ENCODE results near the gene COLEC11.
A peak's percentile ranks its signal among the peaks of the same experiment; 100 is the strongest.

The COLEC11 gene

DNA sequence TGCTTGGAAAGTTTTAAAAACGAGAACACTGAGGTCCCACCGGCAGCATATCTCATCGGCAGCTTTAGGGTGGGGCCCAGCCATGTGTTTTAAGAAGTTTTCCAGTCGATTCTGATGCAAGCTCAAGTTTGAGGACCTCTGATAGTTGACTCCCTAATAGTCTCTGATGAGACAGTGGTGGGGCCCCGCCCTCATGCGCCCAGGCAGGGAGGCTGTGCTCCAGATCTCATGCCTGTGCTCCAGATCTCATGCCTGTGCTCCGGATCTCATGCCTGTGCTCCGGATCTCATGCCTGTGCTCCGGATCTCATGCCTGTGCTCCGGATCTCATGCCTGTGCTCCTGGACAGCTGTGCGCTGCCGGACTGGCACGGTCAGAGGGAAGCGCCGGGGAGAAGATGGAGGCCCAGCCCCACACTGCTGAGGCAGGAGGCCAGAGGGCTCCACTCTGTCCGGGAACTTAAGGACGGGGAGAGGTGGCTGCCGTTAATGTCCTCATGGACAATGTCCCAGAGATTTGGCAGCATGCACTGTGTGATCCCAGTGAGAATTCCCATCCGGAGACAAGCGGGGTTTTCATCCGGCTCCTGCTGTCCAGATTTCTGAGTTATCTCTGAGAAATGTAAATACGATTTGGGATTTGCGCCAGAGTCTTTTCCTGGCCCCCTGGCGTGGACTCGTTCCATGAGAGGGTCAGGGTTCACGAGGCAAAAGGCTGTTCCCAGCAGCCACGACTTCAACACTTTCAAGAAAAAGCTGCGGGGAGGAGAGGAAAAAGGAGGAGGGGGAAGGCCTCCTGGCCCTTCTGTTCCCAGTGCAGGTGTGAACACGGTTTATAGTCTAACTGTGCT, 9.4 kb upstream of the COLEC11 start:
- no peak for DNase-seq

DNA sequence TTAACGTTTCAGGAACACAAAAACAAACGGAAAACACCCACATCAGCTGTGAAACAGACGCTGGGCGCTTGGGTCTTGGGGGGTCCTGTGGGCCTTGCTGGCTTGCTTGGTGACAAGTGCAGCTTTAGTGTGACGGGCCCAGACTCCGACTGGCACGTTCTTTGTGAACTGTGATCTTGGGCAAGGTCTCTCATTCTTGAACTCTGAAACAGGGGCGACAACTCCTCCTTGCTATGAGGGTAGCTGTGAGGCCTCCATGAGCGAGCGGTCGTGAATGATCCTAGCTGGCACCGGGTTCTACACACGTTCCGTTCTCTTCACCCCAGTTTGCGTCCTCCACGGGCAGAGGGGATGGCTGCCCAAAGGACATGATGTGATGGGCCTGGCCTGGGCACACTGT, 8.7 kb upstream of the COLEC11 start:
- no peak for DNase-seq

DNA sequence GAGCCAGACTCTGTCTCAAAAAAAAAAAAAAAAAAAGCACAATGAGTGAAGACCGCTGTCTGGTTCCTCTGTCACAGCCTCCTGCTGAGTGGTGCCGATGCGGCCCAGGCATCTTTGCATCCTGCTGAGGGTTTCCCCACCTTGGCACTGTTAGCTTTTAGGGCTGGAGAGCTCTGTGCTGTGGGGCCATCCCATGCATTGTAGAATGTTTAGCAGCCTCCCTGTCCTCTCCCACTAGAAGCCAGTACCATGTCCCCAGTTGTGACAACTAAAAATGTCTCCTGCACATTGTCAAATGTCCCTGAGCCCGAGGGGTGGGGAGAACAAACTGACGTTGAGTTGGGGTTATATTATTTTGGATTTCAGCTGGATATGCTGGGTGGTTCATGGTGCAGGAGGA, 7.9 kb upstream of the COLEC11 start:
- DNase-seq, result no peak

DNA sequence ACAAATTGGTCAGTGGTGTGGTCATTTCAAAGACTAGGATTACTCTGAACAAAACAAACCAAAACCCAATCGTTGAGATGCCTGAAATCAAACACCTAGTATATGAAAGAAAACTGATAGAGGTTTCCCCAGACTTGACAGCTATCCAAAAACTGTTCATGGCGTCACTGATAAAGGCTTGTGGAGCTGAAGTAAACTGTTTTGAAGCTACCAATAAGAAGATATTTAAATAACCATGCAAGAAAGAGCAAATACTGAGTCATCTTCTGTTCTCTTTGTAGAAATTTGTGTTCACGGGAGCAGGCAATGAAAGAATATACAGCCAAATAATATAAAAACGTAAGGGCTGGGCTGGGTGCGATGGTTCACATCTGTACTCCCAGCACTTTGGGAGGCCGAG, 7.5 kb upstream of the COLEC11 start:
- no peak for DNase-seq

DNA sequence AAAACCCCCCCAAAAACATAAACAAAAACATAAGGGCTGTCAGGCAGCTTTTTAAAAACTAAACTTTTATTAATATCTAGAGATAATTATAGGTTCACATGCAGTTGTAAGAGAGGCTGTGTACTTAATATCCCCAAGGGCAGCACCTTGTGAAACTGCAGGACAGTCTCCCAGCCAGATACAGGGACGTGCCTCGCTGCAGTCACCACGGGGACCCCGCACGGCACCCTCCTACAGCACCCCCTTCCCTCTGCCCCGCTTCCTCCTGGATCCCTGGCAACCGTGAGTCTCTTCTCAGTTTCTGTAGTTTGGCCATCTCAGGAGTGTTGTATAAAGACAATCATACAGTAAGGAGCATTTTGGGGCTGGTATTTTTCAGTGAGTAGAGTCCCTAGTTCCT, 6.8 kb upstream of the COLEC11 start:
- no peak for DNase-seq

DNA sequence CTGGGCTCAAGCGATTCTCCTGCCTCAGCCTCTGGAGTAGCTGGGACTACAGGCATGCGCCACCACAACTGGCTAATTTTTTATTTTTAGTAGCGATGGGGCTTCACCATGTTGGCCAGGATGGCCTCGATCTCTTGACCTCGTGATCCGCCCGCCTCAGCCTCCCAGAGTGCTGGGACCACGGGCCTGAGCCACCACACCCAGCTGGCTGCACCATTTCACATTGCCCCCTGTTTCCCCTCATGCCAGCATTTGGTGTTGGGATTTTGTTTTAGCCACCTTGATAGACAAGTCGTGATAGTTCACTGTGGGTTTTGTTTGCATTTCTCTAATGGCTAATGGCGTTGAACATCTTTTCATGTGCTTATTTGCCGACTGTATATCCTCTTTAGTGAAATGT, 5.8 kb upstream of the COLEC11 start:
- no peak for DNase-seq

DNA sequence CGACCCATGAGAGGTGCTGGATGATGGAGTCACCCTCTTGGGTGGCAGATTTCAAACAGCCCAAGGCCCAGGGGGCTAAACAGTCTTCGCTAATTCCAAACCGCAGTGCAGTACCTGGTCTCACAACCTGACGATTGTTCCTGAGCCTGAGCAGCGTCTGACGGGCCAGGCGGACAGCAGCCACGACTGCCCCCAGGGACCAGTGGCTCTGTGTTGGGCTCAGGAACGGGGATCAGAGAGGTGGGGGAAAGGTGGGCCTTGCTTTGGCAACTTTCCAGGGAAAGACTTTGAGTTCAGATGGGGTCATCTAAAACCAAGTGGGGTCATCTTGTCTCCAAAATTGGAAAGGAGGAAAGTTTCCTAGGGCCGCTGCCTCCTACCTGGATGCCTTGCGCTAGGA, 492 bp downstream of the COLEC11 start:
- DNase-seq, result no peak

DNA sequence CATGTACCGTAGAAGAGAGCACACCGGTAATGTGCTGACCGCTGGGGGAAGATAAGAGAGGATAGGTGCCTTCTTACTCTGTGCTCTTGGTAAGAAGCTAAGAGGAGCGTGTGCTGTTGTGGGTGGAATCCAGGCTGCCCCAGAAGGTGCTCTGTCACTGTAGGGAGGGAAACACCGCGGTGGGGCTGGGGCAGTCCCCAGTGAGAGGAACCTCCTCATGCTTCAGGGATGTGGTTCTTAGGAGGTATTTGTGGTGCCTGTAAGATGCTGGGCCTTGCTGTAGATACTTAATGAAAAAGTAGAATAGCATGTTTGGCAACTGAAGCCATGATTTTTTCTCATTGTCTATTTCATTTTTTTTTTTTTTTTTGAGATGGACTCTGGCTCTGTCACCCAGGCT, 1.1 kb downstream of the COLEC11 start:
- DNase-seq, result peak; percentile 73

DNA sequence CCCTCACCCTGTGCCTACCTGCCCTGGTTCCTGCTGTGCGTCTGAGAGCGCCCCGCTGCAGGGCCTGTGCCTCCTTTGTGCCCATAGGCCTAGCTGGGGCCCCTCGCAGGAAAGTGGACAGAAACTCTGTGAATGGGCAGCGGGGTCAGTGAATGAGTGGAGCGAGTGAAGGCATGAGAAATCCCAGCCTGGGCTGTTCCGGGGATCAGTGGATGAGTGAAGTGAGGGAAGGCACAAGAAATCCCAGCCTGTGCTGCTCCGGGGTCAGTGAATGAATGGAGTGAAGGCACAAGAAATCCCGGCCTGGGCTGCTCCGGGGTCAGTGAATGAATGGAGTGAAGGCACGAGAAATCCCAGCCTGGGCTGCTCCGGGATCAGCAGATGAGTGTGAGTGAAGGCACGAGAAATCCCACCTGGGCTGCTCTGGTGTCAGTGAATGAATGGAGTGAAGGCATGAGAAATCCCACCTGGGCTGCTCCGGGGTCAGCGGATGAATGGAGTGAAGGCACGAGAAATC, 2.0 kb downstream of the COLEC11 start:
- no peak for DNase-seq

DNA sequence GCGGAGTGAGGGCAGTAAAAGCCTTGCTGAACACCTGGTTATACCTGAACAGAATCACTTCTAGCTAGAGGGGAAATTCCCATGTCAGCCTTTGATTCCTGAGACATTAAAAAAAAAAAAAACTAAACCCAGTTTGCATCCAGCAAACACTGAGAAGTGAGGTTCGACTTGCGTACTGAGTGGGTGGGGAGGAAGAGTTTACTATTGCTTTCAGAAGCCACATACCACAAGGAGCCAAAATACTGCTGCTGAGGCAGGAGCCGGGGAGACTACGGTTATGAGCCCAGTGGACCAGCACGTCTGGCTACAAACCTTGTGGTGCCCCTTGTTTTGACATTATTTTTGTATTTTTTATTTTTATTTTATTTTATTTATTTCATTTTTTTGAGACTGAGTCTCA, 2.7 kb downstream of the COLEC11 start:
- peak; percentile 38 for DNase-seq

DNA sequence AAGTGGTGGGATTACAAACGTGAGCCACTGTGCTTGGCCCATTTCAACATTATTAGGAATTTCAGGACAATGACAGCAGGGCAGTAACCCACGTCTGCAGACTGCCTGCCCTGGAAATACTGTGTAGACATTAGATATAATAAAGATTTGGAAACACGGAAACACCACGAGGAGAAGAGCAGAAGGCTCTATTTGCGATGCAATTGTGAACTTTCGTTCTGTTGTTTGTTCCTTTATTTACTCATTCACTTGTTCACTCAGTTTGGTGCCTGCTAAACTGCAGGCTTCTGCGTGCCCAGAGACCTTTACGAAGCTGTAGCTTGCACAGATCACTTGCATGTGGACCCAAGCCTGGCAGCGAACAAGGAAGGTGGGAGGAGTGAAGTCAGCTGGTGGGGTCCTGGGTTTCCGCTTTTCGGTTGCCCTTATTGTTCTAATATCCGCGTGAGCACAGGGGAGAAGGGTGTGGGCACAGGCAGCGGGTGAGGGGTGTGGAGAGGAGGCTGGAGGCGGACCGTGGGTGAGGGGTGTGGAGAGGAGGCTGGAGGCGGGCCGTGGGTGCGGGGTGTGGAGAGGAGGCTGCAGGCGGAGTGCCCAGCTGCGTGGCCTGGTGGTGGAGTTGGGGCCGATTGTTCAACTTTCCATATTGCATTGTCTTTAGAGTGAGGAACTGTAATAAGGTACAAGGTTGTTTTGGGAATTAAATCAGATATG, 3.4 kb downstream of the COLEC11 start:
- no peak for DNase-seq

DNA sequence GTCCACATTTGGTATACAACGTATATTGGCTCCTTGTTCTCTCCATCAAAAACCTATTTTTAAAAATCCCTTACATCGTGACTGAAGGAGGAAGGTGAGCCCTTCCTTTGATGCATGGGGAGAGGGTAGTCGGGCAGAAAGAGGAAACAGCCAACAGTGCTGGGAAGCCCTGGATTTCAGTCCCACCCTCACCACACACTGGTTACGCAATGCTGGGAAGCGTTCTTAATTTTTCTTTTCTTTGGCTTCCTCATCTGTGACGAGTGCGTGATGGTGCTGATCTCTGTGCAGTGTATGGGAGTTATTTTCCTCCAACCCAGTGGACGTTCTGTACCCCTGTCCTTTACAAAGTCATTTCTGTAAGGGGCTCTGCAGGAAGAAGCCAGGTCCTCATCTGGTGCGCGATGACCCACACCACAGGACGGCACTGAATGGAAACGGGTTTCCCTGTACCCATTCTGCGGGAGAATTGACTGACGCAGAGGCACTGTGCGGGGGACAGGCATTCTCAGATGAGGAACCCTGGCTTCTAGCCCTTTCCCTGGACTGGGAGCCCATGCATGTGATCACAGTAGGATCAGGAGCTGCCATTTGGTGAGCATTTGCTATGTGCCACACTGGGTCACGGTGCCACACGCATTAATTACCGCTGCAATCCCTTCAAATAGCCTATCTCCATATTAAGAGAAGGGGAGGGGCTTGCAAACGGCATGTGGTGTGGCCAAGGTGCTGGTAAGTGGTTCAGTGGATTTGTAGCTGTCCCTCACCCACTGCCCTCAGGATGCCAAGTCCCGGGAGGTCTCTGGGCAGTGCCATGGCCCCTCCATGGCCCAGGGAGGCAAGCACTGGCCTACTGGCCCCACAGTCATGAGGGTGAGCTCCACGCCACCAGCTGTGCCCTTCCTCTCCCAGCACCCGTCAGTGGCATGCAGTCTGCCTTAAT, 4.3 kb downstream of the COLEC11 start:
- DNase-seq, result no peak

DNA sequence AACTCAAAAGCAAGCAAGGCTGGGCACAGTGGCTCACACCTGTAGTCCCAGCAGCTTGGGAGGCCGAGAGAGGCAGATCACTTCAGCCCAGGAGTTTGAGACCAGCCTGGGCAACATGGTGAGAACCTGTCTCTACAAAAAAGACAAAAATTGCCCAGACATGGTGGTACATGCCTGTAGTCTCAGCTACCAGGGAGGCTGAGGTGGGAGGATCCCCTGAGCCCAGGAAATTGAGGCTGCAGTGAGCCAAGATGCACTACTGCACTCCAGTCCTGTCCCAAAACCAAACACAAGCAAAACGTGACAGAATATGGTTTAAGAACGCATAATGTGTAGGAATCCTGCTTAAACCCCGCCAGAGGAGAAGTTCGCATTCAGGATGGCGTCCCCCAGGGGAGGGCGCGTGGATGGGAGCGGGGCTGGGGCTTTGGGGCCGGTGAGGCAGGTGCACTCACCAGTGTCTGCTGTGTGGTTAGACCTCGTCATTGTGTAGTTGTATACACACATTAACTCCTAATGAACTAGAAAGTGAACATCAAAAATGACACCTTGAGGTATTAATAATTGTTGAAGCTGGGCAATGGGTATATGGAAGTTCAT, 5.4 kb downstream of the COLEC11 start:
- DNase-seq, result no peak

DNA sequence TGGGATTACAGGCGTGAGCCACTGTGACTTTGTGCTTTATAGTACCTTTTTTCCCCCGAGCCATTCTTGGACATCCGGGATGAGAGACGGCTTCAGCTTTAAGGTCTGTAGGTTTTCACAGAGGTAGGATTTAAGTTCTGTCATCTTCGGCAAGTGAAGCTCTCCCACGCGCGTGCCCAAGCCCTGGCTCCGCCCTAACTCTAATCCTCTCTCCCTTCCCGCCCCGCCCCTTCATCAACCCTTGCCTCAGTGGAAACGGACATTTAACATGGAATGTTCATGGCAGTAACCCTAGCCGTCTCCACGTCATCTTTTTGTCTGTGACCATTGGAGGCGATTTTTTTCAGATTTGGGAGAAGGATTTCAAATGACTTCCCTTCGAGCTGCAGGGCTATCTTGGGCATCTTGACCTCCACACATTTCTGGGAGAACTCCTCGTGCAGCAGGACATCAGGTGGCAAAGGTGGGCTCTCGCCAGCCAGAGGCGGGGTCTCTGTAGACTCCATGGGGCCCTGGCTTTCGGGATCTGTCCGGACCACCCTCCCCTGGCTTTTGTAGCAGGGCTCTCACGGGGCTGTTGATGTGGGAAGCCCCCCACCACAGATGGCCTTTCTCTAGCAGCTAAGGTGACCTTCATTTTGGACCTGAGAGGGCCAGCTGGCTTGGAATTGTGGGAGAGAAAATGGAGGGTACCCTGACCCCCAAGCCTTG, 6.8 kb downstream of the COLEC11 start:
- no peak for DNase-seq

DNA sequence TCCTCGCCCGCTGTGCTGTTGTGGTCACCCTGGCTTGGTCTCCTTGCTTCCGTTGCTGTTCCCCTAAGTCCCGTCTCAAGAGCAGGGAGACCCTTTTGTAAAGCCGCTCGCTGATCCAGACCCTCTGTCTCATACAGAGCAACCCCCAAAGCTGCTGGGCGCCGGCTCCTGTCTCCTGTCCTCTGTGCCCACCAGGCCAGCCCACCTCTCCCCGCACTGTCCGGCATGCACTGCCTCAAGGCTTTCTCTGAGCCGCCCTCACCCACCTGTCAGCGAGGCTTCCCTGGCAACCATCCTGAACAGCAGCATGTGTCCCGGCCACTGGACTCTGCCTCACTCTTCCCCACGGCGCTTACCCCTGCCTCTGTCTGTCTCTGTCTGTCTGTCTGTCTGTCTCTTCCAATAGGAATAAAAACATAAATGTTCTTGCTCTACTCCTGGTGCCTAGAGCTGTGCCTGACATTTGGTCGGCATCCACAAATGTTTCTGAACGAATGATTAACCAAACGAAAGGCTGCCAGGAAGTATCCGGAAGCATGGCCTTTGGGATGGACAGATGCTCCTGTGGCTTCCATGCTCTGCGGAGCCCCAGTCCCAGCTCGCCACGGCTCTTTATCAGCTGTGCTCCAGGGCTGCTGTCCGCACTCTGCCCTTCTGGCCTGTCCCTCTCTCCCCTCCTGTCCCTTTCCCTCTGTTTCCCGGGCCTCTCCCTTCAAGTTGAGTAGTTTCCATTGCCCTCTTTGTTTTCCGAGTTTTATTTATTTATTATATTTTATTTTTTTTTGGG, 7.8 kb downstream of the COLEC11 start:
- DNase-seq, result no peak

DNA sequence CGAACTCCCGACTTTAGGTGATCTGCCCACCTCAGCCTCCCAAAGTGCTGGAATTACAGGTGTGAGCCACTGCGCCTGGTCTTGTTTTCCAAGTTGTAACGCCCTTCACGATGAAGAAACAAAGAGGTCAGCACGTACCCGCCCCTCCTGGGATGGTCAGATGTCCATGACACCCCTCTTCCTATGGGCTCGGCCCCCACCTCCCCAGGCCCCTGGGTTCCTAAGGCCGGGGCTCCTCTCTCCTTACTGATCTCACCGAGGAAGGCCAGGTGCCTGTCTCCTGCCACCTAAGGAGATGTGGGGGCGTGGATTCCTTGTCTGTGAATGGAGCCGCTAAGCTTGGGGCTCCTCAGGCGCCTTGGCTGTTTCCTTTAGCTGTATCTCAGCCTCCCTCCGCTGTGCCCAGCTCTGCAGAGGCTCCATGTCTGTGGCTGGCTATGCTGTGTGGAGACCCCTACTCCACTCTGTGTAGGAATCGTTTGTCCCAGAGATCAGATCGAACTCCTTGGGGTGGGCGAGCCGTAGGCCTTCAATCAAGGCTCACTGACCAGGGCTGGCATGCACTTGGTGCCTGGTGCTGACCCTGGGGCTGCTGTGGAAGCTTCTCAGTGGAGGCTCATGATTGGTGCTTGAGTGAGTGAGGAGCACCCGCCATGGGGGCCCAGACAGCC, 8.8 kb downstream of the COLEC11 start:
- no peak for DNase-seq

DNA sequence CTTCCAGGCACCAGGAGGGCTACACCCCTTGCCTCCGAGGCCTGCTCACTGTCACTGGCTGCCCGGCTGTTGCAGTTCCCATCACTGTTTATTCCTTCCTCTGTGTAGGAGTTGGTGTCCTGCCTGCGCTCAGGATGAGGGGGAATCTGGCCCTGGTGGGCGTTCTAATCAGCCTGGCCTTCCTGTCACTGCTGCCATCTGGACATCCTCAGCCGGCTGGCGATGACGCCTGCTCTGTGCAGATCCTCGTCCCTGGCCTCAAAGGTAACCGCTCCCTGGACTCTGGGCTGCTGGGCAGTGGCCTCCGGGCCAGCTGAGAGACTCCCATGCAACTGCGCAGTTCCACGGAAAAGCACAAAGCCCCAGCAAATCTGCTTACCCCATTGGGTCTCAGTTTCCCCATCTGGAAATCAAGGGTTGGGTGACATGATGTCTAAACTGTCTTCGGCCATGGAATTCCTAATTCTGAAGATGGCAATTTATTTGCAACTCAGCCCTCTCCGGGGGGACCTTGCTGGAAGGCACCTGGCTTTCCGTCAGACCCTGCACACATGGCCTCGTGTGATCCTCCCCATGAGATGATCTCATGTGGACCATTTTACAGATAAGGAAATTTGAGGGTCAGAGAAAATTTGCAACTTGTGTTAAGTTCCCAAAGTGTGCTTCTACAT, 9.4 kb downstream of the COLEC11 start:
- no peak for DNase-seq

DNA sequence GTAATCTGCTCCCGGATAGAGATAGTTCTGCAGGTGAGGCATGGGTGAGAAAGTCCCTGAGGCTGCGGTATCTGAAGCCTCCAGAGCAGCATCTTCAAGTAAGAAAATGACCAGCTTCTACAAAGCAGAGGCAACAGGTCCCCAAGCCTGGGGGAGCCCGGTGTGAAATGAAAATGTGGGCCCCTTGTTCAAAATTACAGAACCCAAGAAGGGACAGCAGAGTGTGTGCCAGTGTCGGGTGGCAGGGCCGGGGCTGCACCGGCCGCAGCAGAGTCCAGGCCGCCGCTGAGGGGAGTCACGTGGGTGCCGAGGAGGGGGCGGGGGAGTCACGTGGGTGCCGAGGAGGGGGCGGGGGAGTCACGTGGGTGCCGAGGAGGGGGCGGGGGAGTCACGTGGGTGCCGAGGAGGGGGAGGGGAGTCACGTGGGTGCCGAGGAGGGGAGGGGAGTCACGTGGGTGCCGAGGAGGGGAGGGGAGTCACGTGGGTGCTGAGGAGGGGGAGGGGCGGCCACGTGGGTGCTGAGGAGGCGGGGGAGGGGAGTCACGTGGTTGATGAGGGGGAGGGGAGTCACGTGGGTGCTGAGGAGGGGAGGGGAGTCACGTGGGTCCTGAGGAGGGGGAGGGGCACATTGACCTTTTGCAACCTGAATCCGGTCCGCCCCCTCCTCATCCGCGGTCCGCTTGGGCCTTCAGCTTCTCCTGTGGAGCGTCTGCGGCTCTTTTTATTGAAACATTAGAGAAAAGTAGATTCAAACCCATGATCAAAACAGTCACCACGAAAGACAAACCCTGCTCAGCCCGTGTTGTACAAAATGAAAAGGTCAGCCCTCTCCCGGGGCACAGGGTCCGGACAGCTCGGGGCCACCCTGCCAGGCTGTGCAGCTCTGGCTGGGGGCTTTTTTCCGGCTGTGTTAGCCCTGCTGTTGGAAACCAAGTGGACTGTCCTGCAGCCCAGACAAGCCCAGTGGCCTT, 10.4 kb downstream of the COLEC11 start:
- DNase-seq, result no peak

DNA sequence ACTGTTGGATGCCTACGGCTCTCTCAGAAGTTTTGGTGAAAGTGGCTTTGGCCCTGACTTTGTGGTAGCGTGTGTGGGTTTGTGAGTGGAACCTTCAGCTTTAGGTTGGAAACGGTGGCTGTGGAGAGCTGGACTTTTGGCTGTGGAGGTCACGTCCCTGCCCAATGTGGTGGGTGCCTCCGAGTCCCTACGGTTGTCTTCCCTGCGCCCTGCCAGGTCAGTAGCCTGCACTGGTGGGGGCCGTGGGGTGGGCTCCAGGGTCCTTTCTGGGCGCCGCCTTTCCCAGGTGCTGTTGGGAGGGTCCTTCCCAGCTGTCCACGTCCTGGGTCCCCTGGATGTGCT, 11.1 kb downstream of the COLEC11 start:
- no peak for DNase-seq

Data from activated CD4-positive, alpha-beta T cell treated with anti-CD3 and anti-CD28 coated beads for 48 hours (primary cell).